ENCODE data around the gene ADAMTS19.

GRCh38 chr5:129496864-129497595 is 36.9 kb downstream of the ADAMTS19 start:
- TF ChIP-seq CTCF (IDR thresholded peaks at IDR 0.05; ENCODE audit: low read length) (no peak), EZH2 (IDR thresholded peaks at IDR 0.05; ENCODE audit: borderline replicate concordance, low read length) (no peak)

All from OCI-LY1 (cell line).